ENCODE data around the gene TPBG.
A peak's percentile ranks its signal among the peaks of the same experiment; 100 is the strongest.
"Not testable (repeated sequence)": the region's sequence is repeated elsewhere in the genome, so short reads cannot be mapped to it uniquely, and the experiment has no call there.

The TPBG gene

GRCh38 chr6:82376636-82377035, 13.0 kb downstream of the TPBG start:
- DNase-seq, result no peak

GRCh38 chr6:82380566-82381185, 17.1 kb downstream of the TPBG start:
- no peak for DNase-seq

GRCh38 chr6:82381278-82381677, 17.7 kb downstream of the TPBG start:
- DNase-seq, result no peak

- no peak for DNase-seq
Observed at GRCh38 chr6:82385102-82385501, 21.5 kb downstream of the TPBG start.

GRCh38 chr6:82385546-82385945, 21.9 kb downstream of the TPBG start:
- DNase-seq, result no peak

GRCh38 chr6:82385961-82386360, 22.3 kb downstream of the TPBG start:
- DNase-seq, result peak; percentile 36

- not testable (repeated sequence) for DNase-seq
Observed at GRCh38 chr6:82394770-82395169, 31.2 kb downstream of the TPBG start.

GRCh38 chr6:82396964-82397751, 33.5 kb downstream of the TPBG start:
- DNase-seq, result no peak

GRCh38 chr6:82397962-82398692, 34.5 kb downstream of the TPBG start:
- no peak for DNase-seq

- no peak for DNase-seq
Observed at GRCh38 chr6:82408952-82409431, 45.4 kb downstream of the TPBG start.

- DNase-seq, result no peak
Observed at GRCh38 chr6:82410151-82410648, 46.6 kb downstream of the TPBG start.

- no peak for DNase-seq
Observed at GRCh38 chr6:82413868-82414267, 50.3 kb downstream of the TPBG start.

GRCh38 chr6:82415820-82416219, 52.2 kb downstream of the TPBG start:
- no peak for DNase-seq

GRCh38 chr6:82416346-82416745, 52.7 kb downstream of the TPBG start:
- no peak for DNase-seq
